Measurements from ENCODE around the gene TRIM60.
"Not testable (repeated sequence)": the region's sequence is repeated elsewhere in the genome, so short reads cannot be mapped to it uniquely, and the experiment has no call there.

TRIM60 gene
- long read RNA-seq = 0 reads

GRCh38 chr4:165031436-165032211, at the start of gene TRIM60:
TRIM60 (plus strand) TSS chr4:165031999; CDS start chr4:165040073, 8,074 bp downstream.
- no peak within 1 kb of the TSS for H3K4me3 ChIP-seq (replicated peaks; ENCODE audit: insufficient read depth, low read length)
- no peak within 1 kb of the TSS for H3K27ac ChIP-seq (replicated peaks)
- H3K27me3 ChIP-seq (ENCODE audit: insufficient read depth, poor library complexity, severe bottlenecking) = no peaks in the 10 kb centered on the region
- TF ChIP-seq SPI1 (IDR thresholded peaks at IDR 0.05; ENCODE audit: borderline replicate concordance, low read depth) = no peak
- TF ChIP-seq CTCF (IDR thresholded peaks at IDR 0.05; ENCODE audit: insufficient read depth, low read length) = no peak
- no peak for TF ChIP-seq GABPA (IDR thresholded peaks at IDR 0.05; ENCODE audit: low read depth)
- no peak for TF ChIP-seq POLR2AphosphoS5 (IDR thresholded peaks at IDR 0.05; ENCODE audit: low read depth)
- TF ChIP-seq REST (IDR thresholded peaks at IDR 0.05; ENCODE audit: insufficient replicate concordance, low read depth) = no peak
- no peak for DNase-seq (ENCODE audit: low read depth in 1 of 2, low spot score in 1 of 2)

GRCh38 chr4:164989471-164989870, 42.3 kb upstream of the TRIM60 start:
- no peak overlapping the region for H3K27ac ChIP-seq (replicated peaks)
- TF ChIP-seq GABPA (IDR thresholded peaks at IDR 0.05; ENCODE audit: low read depth) = no peak
- TF ChIP-seq REST (IDR thresholded peaks at IDR 0.05; ENCODE audit: insufficient replicate concordance, low read depth) = no peak
- no peak for TF ChIP-seq CTCF (IDR thresholded peaks at IDR 0.05; ENCODE audit: insufficient read depth, low read length)
- TF ChIP-seq POLR2AphosphoS5 (IDR thresholded peaks at IDR 0.05; ENCODE audit: low read depth) = no peak
- DNase-seq (ENCODE audit: low read depth in 1 of 2, low spot score in 1 of 2) = no peak

GRCh38 chr4:164990786-164991185, 41.0 kb upstream of the TRIM60 start:
- not testable (repeated sequence) for H3K27me3 ChIP-seq (ENCODE audit: insufficient read depth, poor library complexity, severe bottlenecking); H3K27ac ChIP-seq (replicated peaks); H3K4me3 ChIP-seq (replicated peaks; ENCODE audit: insufficient read depth, low read length); DNase-seq (ENCODE audit: low read depth in 1 of 2, low spot score in 1 of 2)

More at GRCh38 chr4:164989471-164989870, 42.3 kb upstream of the TRIM60 start:
- Histone ChIP-seq H3K27me3 (ENCODE audit: insufficient read depth, poor library complexity, severe bottlenecking) (peaks cover 2% of the 10 kb centered on the region), H3K4me3 (replicated peaks; ENCODE audit: insufficient read depth, low read length) (no peak overlapping the region)

GRCh38 chr4:164996123-164996522, 35.7 kb upstream of the TRIM60 start:
- H3K27ac ChIP-seq (replicated peaks); H3K27me3 ChIP-seq (ENCODE audit: insufficient read depth, poor library complexity, severe bottlenecking); DNase-seq (ENCODE audit: low read depth in 1 of 2, low spot score in 1 of 2); H3K4me3 ChIP-seq (replicated peaks; ENCODE audit: insufficient read depth, low read length): not testable (repeated sequence)

GRCh38 chr4:164997324-164997723, 34.5 kb upstream of the TRIM60 start:
- no peak for TF ChIP-seq REST (IDR thresholded peaks at IDR 0.05; ENCODE audit: insufficient replicate concordance, low read depth)
- TF ChIP-seq SPI1 (IDR thresholded peaks at IDR 0.05; ENCODE audit: borderline replicate concordance, low read depth) = no peak
- no peak for TF ChIP-seq GABPA (IDR thresholded peaks at IDR 0.05; ENCODE audit: low read depth)
- TF ChIP-seq POLR2AphosphoS5 (IDR thresholded peaks at IDR 0.05; ENCODE audit: low read depth) = no peak
- TF ChIP-seq CTCF (IDR thresholded peaks at IDR 0.05; ENCODE audit: insufficient read depth, low read length) = no peak
- no peak overlapping the region for H3K27ac ChIP-seq (replicated peaks)
- DNase-seq (ENCODE audit: low read depth in 1 of 2, low spot score in 1 of 2) = no peak
- H3K4me3 ChIP-seq (replicated peaks; ENCODE audit: insufficient read depth, low read length) = no peak overlapping the region
- H3K27me3 ChIP-seq (ENCODE audit: insufficient read depth, poor library complexity, severe bottlenecking) = no peaks in the 10 kb centered on the region

Data from HL-60 (cell line).